Activated T-helper 1 cell treated with anti-CD3 and anti-CD28 coated beads, Interleukin-2, amount 50 U/mL, for 16 hours (primary cell): Measurements from ENCODE around the gene GPI.
"Not testable (repeated sequence)": the region's sequence is repeated elsewhere in the genome, so short reads cannot be mapped to it uniquely, and the experiment has no call there.

Experiments
- DNase-seq, 2 donors: peaks; one replicate each; pipeline ENCODE4 v3.0.0-alpha.2; 2020; ENCODE audit warnings: low read depth in 1 of 2, low spot score in 1 of 2

GPI gene

DNA sequence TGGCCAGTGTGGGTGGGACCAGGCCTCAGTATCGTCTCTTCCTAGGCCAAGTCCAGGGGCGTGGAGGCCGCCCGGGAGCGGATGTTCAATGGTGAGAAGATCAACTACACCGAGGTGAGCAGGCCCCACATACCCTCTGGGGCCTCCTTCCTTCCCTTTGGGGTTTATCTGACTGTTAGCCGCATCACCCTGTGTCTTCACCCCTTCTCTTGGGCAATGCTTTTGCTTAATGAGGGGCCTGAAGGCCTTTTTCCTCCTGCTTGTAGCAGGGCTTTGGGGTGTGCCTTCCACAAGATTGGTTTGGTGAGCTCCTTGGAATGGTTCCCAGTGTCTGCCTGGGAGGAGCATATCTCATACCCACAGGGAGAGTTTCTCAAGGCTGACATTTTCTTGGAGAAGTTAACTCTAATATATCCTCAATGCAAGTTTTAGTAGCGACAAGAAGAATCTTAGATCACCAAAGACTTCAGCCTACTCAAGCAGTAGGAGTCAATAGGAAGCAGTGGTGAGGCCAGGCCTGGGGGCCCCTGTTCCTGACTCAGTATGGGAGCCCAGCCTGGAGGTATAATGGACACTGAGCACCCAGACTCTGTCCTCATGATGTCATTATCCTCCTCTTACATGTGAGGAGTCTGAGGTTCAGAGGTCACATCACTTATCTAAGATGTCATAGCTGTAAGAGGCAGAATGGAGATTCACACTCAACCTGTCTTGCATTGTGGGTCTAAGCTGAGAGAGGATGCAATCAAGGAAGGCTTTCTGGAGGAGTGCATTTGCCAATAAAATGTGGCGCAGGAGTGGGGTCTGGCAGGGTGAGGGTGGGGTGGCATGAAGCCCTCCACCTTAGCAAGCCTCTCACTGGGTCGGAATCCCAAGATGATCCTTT lies 2.0 kb downstream of the GPI start:
- DNase-seq: no peak

DNA sequence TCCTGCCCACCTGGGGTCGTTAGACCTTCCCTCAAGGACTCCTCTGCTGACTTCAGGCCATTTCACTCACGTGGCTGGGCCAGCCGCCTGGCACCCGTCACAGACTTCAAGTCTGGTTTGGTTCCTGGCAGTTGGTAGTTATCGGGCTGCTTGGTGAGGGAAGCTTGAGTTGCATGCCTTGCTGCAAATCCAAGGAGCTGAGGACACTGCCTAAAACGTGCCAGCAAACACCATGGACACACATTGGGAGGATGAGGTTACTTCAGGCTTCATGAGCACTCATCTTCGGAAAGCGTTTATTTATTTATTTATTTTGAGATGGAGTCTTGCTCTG lies 2.6 kb downstream of the GPI start:
- no peak for DNase-seq

- no peak for DNase-seq
Observed at GRCh38 chr19:34368338-34368737, 3.3 kb downstream of the GPI start.

- not testable (repeated sequence) for DNase-seq
Observed at GRCh38 chr19:34369166-34369565, 4.2 kb downstream of the GPI start.

- no peak for DNase-seq
Observed at GRCh38 chr19:34370117-34370516, 5.1 kb downstream of the GPI start.

- DNase-seq: no peak
Observed at GRCh38 chr19:34370983-34371382, 6.0 kb downstream of the GPI start.

GRCh38 chr19:34373601-34374288 lies 8.7 kb downstream of the GPI start:
- DNase-seq: no peak

GRCh38 chr19:34375598-34375997 lies 10.6 kb downstream of the GPI start:
- DNase-seq: no peak

DNA sequence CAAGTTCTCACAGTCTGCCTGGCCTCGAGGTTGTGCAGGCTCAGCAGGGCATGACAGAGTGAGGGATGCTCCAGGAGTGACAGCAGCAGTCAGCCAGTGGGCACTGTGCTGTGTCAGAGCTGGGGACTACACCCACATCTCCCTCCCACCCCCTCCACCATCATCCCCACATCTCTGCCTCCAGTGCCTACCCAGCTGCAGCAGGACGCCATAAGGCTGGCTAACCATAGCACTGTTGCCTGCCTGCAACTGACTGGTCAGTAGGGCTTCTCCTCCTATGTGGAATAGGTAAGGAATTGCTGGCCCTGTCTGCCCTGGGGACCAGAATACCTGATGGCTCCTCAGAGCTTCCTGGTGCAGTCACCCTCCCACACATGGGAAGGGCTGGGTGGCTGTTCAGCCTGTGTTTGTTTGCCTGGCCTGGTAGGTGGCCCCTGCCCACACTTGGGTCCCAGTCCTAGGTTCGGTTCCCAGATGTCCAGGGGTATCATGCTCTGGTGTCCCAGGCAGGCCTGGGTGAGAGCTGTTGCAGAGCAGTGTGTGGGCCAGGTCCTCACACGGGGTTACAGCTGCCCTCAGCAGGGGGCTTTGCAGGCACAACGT lies 15.7 kb downstream of the GPI start:
- no peak for DNase-seq

GRCh38 chr19:34381399-34382251 lies 16.6 kb downstream of the GPI start:
- DNase-seq: no peak

DNA sequence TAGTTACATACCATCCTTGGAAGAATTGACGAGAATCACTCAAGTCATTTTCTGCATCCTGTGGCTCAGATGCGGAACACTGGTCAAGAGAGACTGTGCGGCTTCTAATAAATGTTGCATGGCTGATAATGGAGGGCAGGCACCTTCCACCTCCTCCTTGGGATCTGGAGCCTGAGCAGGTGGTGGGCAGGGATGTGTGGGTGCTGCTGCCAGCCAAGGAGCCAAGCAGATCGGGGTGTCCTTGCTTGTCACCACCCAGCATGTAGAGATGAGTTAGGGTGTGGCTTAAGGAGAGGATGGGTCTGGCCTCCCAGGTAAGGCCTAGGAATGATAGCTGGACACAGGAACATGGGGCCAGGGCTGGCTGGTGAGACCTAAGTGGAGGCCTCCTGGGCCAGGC lies 17.5 kb downstream of the GPI start:
- no peak for DNase-seq

DNA sequence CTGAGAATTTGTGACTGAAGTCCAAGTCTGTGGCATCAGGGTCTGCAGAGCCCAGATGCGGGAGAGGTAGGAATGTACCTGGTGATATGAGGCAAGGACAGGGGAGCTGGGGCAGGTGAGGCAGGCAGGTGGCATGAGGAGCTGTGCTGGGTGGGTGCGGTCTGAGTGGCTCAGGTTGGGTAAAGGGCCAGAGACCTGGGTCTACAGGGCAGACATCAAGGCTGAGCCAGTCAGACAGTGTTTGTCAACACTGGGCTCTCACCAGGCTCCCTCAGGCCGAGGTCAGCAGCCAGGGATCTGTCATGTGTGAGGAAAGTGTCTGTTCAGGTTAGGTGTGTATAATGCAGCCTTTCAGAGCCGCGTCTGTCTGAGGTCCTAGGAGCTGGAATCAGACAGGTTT lies 18.6 kb downstream of the GPI start:
- DNase-seq: no peak

GRCh38 chr19:34386645-34387445 lies 21.8 kb downstream of the GPI start:
- DNase-seq: no peak

GRCh38 chr19:34387446-34387810 lies 22.4 kb downstream of the GPI start:
- no peak for DNase-seq

GRCh38 chr19:34388745-34389144 lies 23.7 kb downstream of the GPI start:
- DNase-seq: not testable (repeated sequence)

DNA sequence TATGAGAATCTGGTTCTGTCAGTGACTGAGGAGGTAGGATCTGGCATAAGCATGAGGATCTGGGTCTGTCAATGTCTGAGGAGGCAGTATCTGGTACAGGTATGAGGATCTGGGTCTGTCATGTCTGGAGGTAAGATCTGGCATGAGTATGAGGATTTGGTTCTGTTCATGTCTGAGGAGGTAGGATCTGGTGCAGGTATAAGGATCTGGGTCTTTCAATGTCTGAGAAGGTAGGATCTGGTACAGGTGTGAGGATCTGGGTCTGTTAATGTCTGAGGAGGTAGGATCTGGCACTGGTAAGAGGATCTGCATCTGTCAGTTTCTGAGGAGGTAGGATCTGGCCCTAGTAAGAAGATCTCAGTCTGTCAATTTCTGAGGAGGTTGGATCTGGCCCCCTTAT lies 26.8 kb downstream of the GPI start:
- no peak for DNase-seq

DNA sequence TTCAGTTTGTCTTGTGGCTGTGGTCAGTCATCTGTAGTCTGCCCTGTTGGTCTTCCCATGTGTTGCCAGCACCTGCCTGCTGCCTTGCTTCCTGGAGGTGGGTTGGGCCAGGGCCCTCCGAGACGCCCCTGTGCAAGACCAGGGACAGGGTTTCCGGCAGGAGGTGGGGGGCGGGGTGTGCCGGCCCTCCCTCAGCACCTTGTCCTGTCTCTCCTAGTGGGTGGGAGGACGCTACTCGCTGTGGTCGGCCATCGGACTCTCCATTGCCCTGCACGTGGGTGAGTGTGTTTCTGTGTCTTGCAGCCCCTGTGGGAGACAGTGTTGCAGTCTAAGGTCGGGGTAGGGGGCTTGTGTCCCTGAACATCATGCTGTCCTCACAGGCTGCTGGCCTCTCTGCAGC lies 28.0 kb downstream of the GPI start:
- no peak for DNase-seq

DNA sequence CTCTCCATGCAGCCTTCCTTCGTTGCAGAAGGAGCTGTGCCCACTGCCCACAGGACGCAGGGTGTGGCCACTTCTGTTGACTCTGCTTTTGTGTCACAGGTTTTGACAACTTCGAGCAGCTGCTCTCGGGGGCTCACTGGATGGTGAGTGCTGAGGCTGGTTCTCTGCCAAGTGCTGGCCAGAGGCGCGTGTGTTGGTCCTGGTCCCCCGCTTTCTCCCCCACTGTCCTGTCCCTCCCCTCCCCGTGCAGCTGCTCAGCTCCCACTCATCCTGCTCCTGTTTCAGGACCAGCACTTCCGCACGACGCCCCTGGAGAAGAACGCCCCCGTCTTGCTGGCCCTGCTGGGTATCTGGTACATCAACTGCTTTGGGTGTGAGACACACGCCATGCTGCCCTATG lies 28.6 kb downstream of the GPI start:
- DNase-seq: no peak

GRCh38 chr19:34397853-34398252 lies 32.9 kb downstream of the GPI start:
- no peak for DNase-seq

- no peak for DNase-seq
Observed at GRCh38 chr19:34399886-34400285, 34.9 kb downstream of the GPI start.

DNA sequence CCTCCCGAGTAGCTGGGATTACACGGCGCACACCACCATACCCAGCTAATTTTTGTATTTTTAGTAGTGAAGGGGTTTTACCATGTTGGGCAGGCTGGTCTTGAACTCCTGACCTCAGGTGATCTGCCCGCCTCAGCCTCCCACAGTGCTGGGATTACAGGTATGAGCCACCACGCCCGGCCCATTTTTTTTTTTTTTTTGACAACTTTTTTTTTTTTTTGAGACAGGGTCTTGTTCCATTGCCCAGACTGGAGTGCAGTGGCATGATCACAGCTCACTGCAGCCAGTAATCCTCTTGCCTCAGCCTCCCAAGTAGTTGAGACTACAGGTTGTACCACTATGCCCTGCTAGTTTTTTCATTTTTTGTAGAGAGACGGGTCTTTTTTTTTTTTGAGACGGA lies 35.8 kb downstream of the GPI start:
- DNase-seq: not testable (repeated sequence)
